Gastroesophageal sphincter (tissue), 3 donors: ENCODE data around the gene MTHFD2L.

ENCODE experiments used
- POLR2A ChIP-seq, 2 donors: fragments of 450-650 bp; IDR thresholded peaks; one replicate each; pipeline ENCODE4 v1.6.1; 2017; ENCODE audit warnings: antibody characterized with exemption in 2 of 2, mild to moderate bottlenecking in 2 of 2, moderate library complexity in 1 of 2
- POLR2AphosphoS5 ChIP-seq: sonication (generic); formaldehyde crosslinking; IDR thresholded peaks from one replicate; pipeline ENCODE4 v1.6.1; 2017; ENCODE audit warnings: antibody characterized with exemption
- TF ChIP-seq, protein P1 (sequence below), 4 experiments: fragments of 200-600 bp in 2 of 4; fragments of 450-650 bp in 2 of 4; sonication (generic) in 1 of 4; IDR thresholded peaks; one replicate each; pipeline ENCODE4 v1.5.1; 2017 to 2019; ENCODE audit warnings: antibody characterized with exemption in 4 of 4, mild to moderate bottlenecking in 2 of 4, moderate library complexity in 2 of 4

DNA sequence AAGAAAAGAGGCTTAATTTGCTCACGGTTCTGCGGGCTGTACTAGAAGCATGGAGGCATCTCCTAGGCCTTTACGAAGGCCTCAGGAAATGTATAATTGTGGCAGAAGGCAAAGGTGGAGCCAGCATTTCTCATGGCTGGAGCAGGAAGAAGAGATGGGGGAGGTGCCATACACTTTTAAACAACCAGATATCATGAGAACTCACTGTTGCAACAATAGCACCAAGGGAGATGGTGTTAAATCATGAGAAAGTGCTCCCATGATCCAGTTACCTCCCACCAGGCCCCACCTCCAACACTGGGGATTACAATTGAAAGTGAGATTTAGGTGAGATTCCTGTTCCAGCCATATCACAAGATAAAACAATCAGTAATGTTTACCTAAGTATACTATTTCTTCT lies 45.5 kb downstream of the MTHFD2L start:
- TF ChIP-seq, protein P1, sequence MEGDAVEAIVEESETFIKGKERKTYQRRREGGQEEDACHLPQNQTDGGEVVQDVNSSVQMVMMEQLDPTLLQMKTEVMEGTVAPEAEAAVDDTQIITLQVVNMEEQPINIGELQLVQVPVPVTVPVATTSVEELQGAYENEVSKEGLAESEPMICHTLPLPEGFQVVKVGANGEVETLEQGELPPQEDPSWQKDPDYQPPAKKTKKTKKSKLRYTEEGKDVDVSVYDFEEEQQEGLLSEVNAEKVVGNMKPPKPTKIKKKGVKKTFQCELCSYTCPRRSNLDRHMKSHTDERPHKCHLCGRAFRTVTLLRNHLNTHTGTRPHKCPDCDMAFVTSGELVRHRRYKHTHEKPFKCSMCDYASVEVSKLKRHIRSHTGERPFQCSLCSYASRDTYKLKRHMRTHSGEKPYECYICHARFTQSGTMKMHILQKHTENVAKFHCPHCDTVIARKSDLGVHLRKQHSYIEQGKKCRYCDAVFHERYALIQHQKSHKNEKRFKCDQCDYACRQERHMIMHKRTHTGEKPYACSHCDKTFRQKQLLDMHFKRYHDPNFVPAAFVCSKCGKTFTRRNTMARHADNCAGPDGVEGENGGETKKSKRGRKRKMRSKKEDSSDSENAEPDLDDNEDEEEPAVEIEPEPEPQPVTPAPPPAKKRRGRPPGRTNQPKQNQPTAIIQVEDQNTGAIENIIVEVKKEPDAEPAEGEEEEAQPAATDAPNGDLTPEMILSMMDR (IDR thresholded peaks at IDR 0.05): no peak
- no peak for TF ChIP-seq POLR2AphosphoS5
- no peak for TF ChIP-seq POLR2A (IDR thresholded peaks at IDR 0.05)
